VCaP (cell line): Measurements from ENCODE around the gene SNRPE.
"Not testable (repeated sequence)": the region's sequence is repeated elsewhere in the genome, so short reads cannot be mapped to it uniquely, and the experiment has no call there.

Experiments
- H3K27ac ChIP-seq: fragments of 450-650 bp; 2 replicates; pipeline ENCODE4 v1.5.1; 2017
- TF ChIP-seq, protein P1 (sequence below): fragments of 450-650 bp; conservative IDR thresholded peaks from 2 replicates; pipeline ENCODE4 v1.5.1; 2017; ENCODE audit warnings: mild to moderate bottlenecking, moderate library complexity

The SNRPE gene

DNA sequence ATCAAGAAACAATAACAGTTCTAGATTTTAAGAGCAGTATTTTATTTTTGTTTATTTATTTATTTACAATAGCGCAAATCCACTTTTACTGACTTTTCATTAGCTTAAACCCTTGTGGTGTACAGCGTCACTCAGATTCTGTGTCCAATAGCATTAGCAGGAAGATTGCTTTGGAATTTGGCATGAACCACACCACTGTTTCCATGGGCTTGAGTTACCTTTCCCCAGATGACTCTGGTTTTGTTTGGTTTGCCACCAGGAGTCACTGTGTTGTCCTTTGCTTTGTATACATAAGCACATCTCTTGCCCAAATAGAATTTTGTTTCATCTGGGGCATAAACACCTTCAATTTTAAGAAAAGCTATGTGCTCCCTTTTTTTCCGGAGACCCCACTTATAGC lies 25.9 kb upstream of the SNRPE start:
- TF ChIP-seq, protein P1, sequence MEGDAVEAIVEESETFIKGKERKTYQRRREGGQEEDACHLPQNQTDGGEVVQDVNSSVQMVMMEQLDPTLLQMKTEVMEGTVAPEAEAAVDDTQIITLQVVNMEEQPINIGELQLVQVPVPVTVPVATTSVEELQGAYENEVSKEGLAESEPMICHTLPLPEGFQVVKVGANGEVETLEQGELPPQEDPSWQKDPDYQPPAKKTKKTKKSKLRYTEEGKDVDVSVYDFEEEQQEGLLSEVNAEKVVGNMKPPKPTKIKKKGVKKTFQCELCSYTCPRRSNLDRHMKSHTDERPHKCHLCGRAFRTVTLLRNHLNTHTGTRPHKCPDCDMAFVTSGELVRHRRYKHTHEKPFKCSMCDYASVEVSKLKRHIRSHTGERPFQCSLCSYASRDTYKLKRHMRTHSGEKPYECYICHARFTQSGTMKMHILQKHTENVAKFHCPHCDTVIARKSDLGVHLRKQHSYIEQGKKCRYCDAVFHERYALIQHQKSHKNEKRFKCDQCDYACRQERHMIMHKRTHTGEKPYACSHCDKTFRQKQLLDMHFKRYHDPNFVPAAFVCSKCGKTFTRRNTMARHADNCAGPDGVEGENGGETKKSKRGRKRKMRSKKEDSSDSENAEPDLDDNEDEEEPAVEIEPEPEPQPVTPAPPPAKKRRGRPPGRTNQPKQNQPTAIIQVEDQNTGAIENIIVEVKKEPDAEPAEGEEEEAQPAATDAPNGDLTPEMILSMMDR = no peak
- no peak overlapping the region for H3K27ac ChIP-seq

DNA sequence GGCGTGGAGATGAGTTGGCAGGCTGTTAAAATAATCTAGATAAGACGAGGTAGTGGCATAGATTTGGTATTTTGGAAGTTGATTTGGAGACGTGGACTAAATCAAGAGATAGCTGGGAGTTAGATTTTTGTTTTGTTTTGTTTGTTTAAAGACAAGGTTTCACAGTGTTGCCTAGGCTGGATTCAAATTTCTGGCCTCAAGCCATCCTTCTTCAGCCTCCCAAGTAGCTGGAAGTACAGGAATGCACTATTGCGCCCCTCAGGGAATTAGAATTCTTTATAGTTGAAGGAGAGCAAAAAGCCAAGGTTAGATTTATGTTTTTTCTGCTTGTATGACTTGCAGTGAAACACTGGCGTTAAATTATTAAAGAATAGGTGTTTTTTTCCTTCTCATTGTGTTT lies 22.3 kb upstream of the SNRPE start:
- peak overlapping the region; percentile 36 for H3K27ac ChIP-seq
- TF ChIP-seq, protein P1 = no peak

DNA sequence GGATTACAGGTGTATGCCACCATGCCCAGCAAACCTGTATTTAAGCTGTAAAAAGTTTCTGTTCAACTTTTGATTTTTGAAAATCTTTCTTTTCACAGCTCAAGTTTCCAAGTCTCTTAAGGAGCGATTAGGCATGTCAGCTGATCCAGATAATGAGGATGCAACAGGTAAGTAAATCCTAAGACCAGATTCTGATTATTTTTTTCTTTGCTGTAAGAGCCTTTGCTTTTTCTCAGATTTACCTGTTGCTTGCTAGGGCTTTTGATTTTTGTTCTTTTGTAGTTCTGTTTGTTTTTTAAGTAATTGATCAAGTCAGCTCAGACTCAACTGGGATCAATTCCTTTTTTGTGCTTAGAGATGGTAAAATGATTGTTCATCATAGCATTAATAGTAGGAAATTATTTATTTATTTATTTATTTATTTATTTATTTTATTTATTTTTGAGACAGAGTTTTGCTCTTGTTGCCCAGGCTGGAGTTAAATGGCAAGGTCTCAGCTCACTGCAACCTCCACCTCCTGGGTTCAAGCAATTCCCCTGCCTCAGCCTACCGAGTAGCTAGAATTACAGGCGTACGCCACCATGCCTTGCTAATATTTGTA lies 21.1 kb upstream of the SNRPE start:
- TF ChIP-seq, protein P1 = no peak
- H3K27ac ChIP-seq = no peak overlapping the region

DNA sequence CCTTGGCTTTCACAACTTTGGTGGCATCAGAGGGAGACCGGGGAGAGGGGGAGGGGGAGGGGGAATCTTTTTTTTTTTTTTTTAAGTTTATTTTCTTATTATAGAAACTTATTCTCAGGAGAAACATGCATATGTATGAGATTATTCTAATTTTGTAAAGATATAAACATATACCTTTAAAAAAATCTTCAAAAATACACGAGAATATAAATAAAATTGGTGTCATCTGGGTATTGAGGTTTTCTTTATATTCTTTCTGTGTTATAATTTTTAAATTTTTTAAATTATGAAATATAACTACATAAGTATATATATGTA lies 18.9 kb upstream of the SNRPE start:
- TF ChIP-seq, protein P1 = no peak
- no peak overlapping the region for H3K27ac ChIP-seq

DNA sequence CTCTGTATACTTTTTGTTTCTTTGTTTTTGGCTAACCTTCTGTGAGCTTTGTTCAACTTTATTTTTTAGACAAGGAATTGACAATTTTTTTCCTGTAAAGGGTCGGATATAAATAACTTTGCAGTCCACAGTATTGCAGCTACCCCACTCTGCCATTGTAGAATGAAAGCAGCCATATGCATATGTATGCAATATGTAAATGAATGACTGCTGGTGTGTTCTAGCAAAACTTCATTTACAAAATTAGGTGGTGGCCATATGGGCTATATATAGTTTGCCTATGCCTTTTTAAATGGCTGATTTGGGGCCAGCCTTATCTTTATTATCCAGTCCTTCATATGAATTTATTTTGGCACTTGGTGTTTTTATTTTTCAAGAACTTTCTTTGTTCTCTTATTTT lies 18.0 kb upstream of the SNRPE start:
- TF ChIP-seq, protein P1 = no peak
- no peak overlapping the region for H3K27ac ChIP-seq

DNA sequence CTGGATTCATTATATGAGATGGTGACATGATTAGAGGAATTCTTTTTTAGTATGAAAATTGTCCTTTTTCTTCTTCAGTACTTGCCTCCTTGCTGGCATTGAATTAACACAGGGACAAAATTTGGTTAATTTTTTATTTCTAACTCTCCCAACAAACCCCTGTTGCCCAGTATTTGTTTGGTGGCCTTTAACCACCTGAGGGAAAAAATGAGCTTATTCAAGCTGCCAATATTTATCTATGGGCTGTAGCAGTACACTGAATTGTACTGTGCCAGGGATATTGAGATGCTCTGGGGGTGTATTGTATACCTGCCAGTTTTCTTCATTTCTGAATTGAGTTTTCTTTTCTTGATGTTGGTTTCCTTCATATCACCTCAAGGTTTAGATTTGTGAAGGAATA lies 8.3 kb upstream of the SNRPE start:
- not testable (repeated sequence) for H3K27ac ChIP-seq

DNA sequence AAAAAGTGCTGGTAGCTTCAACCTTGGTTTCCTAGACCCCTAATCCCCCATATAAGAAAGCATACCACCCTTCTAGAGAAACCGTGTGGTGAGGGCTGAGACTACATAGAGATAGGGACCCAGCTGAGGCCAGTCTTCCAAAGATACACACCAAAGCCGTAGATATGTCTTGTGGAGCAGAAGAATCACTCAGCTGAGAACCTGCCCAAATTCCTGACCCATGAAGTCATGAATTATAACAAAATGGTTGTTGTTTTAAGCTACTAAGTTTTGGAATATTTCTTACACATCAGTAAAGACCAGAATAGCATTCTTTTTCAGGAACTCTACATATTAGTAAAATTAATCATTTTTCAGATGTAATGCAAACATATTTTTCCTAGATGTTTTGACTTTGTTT lies 3.3 kb upstream of the SNRPE start:
- TF ChIP-seq, protein P1 = no peak
- no peak overlapping the region for H3K27ac ChIP-seq

DNA sequence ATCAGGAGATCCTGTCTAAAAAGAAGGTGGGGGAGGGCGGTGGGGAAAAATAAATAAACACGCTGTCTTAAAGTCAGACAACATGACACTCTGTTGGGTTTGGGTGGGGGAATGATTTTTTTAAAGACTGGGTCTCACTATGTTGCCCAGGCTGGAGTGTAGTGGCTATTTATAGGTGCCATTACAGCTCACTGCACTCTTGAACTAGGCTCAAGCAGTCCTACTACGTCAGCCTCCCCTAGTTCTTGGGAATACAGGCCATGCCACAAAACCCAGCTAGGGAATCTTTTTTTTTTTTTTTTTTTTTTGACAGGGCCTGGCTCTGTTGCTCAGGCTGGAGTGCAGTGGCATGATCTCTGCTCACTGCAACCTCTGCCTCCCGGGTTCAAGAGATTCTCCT lies 2.4 kb upstream of the SNRPE start:
- TF ChIP-seq, protein P1 = no peak

More for the DNA sequence above, 2.4 kb upstream of the SNRPE start:
- peak overlapping the region; percentile 90 for H3K27ac ChIP-seq
